WTC11 (cell line): ENCODE measurements around the gene DISP3.

Source experiments
- ELF4 ChIP-seq: sonication (generic); formaldehyde crosslinking; IDR thresholded peaks from 2 replicates; pipeline ENCODE4 v1.8.1; 2022; ENCODE audit warnings: low read depth, mild to moderate bottlenecking, moderate library complexity, missing genetic modification reagents
- HMGA2 ChIP-seq: fragments of 250-450 bp; sonication (Bioruptor Pico); IDR thresholded peaks from 2 replicates; pipeline ENCODE4 v1.4.0; 2021; ENCODE audit warnings: mild to moderate bottlenecking, moderate library complexity
- IRF2 ChIP-seq: sonication (generic); formaldehyde crosslinking; IDR thresholded peaks from 2 replicates; pipeline ENCODE4 v1.8.0; 2022; ENCODE audit warnings: low read depth, missing genetic modification reagents, borderline replicate concordance
- MYBL2 ChIP-seq: sonication (generic); formaldehyde crosslinking; IDR thresholded peaks from 2 replicates; pipeline ENCODE4 v1.8.1; 2023; ENCODE audit warnings: mild to moderate bottlenecking, moderate library complexity, missing genetic modification reagents
- SOX15 ChIP-seq: fragments of 250-450 bp; sonication (Bioruptor Pico); IDR thresholded peaks from 2 replicates; pipeline ENCODE4 v1.9.0; 2021; ENCODE audit warnings: mild to moderate bottlenecking
- TEAD4 ChIP-seq: sonication (generic); formaldehyde crosslinking; IDR thresholded peaks from 2 replicates; pipeline ENCODE4 v1.8.0; 2022; ENCODE audit warnings: mild to moderate bottlenecking, missing genetic modification reagents
- ZNF317 ChIP-seq: sonication (generic); formaldehyde crosslinking; IDR thresholded peaks from 2 replicates; pipeline ENCODE4 v1.8.1; 2023; ENCODE audit warnings: low read depth, mild to moderate bottlenecking, moderate library complexity, missing genetic modification reagents, borderline replicate concordance
- ZNF423 ChIP-seq: fragments of 250-450 bp; sonication (Bioruptor Pico); IDR thresholded peaks from 2 replicates; pipeline ENCODE4 v2.1.2; 2022; ENCODE audit warnings: mild to moderate bottlenecking, moderate library complexity
- TF ChIP-seq, protein P1 (sequence below): fragments of 200-600 bp; IDR thresholded peaks from 2 replicates; pipeline ENCODE4 v1.8.0; 2022; ENCODE audit warnings: antibody characterized with exemption
- TF ChIP-seq, protein P2 (sequence below): sonication (generic); formaldehyde crosslinking; IDR thresholded peaks from 2 replicates; pipeline ENCODE4 v1.8.0; 2022; ENCODE audit warnings: mild to moderate bottlenecking, missing genetic modification reagents
- TF ChIP-seq, protein P3 (sequence below): sonication (generic); formaldehyde crosslinking; IDR thresholded peaks from 2 replicates; pipeline ENCODE4 v1.8.1; 2022; ENCODE audit warnings: mild to moderate bottlenecking, missing genetic modification reagents, moderate library complexity, borderline replicate concordance
- TF ChIP-seq, protein P4 (sequence below): sonication (generic); formaldehyde crosslinking; IDR thresholded peaks from 2 replicates; pipeline ENCODE4 v1.8.1; 2023; ENCODE audit warnings: mild to moderate bottlenecking, missing genetic modification reagents
- TF ChIP-seq, protein P5 (sequence below): sonication (generic); formaldehyde crosslinking; IDR thresholded peaks from 2 replicates; pipeline ENCODE4 v1.8.1; 2023; ENCODE audit warnings: mild to moderate bottlenecking, missing genetic modification reagents, moderate library complexity

DNA sequence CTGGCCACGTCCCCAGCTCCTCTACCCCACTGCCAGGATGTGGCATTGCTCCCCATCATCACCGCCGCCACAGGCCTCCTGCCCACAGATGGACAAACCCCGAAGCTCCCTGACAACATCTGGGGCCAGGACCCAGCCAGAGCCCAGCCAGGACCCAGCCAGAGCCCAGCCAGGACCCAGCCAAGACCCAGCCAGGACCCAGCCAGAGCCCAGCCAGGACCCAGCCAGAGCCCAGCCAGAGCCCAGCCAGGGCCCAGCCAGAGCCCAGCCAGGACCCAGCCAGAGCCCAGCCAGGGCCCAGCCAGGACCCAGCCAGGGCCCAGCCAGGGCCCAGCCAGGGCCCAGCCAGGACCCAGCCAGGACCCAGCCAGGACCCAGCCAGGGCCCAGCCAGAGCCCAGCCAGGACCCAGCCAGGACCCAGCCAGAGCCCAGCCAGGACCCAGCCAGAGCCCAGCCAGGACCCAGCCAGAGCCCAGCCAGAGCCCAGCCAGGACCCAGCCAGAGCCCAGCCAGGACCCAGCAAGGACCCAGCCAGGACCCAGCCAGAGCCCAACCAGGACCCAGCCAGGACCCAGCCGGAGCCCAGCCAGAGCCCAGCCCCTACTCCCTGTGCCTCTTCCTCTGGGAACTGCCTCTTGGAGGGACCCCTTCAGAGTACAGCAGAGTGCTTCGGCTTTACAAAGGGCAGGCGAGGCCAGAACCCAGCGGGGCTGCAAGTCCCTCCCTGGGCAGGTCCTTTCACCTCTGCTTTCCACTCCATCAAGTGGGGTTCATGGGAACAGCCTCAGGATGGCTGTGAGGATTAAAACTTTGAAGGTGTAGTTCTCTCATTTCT lies 43.7 kb downstream of the DISP3 start:
- TF ChIP-seq, protein P1, sequence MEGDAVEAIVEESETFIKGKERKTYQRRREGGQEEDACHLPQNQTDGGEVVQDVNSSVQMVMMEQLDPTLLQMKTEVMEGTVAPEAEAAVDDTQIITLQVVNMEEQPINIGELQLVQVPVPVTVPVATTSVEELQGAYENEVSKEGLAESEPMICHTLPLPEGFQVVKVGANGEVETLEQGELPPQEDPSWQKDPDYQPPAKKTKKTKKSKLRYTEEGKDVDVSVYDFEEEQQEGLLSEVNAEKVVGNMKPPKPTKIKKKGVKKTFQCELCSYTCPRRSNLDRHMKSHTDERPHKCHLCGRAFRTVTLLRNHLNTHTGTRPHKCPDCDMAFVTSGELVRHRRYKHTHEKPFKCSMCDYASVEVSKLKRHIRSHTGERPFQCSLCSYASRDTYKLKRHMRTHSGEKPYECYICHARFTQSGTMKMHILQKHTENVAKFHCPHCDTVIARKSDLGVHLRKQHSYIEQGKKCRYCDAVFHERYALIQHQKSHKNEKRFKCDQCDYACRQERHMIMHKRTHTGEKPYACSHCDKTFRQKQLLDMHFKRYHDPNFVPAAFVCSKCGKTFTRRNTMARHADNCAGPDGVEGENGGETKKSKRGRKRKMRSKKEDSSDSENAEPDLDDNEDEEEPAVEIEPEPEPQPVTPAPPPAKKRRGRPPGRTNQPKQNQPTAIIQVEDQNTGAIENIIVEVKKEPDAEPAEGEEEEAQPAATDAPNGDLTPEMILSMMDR: no peak
- no peak for TF ChIP-seq TEAD4 (CRISPR knock-in tag)
- TF ChIP-seq, protein P2, sequence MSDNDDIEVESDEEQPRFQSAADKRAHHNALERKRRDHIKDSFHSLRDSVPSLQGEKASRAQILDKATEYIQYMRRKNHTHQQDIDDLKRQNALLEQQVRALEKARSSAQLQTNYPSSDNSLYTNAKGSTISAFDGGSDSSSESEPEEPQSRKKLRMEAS (CRISPR knock-in tag): no peak
- no peak for TF ChIP-seq ELF4 (CRISPR knock-in tag)
- TF ChIP-seq, protein P3, sequence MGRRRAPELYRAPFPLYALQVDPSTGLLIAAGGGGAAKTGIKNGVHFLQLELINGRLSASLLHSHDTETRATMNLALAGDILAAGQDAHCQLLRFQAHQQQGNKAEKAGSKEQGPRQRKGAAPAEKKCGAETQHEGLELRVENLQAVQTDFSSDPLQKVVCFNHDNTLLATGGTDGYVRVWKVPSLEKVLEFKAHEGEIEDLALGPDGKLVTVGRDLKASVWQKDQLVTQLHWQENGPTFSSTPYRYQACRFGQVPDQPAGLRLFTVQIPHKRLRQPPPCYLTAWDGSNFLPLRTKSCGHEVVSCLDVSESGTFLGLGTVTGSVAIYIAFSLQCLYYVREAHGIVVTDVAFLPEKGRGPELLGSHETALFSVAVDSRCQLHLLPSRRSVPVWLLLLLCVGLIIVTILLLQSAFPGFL (CRISPR knock-in tag): no peak
- TF ChIP-seq MYBL2 (CRISPR knock-in tag): no peak
- TF ChIP-seq IRF2: no peak
- TF ChIP-seq ZNF423 (CRISPR knock-in tag): no peak
- no peak for TF ChIP-seq SOX15 (CRISPR knock-in tag)
- TF ChIP-seq, protein P4, sequence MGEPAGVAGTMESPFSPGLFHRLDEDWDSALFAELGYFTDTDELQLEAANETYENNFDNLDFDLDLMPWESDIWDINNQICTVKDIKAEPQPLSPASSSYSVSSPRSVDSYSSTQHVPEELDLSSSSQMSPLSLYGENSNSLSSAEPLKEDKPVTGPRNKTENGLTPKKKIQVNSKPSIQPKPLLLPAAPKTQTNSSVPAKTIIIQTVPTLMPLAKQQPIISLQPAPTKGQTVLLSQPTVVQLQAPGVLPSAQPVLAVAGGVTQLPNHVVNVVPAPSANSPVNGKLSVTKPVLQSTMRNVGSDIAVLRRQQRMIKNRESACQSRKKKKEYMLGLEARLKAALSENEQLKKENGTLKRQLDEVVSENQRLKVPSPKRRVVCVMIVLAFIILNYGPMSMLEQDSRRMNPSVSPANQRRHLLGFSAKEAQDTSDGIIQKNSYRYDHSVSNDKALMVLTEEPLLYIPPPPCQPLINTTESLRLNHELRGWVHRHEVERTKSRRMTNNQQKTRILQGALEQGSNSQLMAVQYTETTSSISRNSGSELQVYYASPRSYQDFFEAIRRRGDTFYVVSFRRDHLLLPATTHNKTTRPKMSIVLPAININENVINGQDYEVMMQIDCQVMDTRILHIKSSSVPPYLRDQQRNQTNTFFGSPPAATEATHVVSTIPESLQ (CRISPR knock-in tag): no peak
- TF ChIP-seq HMGA2: no peak
- TF ChIP-seq, protein P5, sequence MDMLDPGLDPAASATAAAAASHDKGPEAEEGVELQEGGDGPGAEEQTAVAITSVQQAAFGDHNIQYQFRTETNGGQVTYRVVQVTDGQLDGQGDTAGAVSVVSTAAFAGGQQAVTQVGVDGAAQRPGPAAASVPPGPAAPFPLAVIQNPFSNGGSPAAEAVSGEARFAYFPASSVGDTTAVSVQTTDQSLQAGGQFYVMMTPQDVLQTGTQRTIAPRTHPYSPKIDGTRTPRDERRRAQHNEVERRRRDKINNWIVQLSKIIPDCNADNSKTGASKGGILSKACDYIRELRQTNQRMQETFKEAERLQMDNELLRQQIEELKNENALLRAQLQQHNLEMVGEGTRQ (CRISPR knock-in tag): no peak
- TF ChIP-seq ZNF317 (CRISPR knock-in tag): no peak
